WTC11 (cell line): ENCODE data around the gene PNMT. TPM values are rescaled to one million over a fixed set of nuclear protein-coding genes. Genes with fewer than 3 reads are reported as not detected.

Experiments used
- ATAC-seq: fragments of 200-7000 bp; cut with Tn5 transposase; 2 replicates; pipeline ENCODE4 v1.10.0; 2021; ENCODE audit warnings: mild to moderate bottlenecking, moderate library complexity
- CTCF ChIA-PET: fragments of 300-600 bp; sonication (Branson Sonifier 250); formaldehyde crosslinking; loops from one replicate; lab custom pipeline; 2021; ENCODE audit warnings: antibody characterized with exemption; lab: Charles Lee
- POLR2A ChIA-PET: fragments of 350-600 bp; sonication (Branson Sonifier 250); formaldehyde crosslinking; loops from one replicate; lab custom pipeline; 2021; ENCODE audit warnings: antibody characterized with exemption; lab: Charles Lee
- DNase-seq: peaks from one replicate; pipeline ENCODE4 v3.0.0; 2021; ENCODE audit warnings: low spot score
- H3K27ac Mint-ChIP-seq: 2 replicates; pipeline ENCODE4 v1.8.0; 2021; ENCODE audit warnings: mixed read lengths
- H3K27me3 Mint-ChIP-seq: 2 replicates; pipeline ENCODE4 v1.8.0; 2021; ENCODE audit warnings: low read depth, mild to moderate bottlenecking, moderate library complexity, mixed read lengths
- H3K36me3 Mint-ChIP-seq: 2 replicates; pipeline ENCODE4 v1.8.0; 2021; ENCODE audit warnings: mixed read lengths
- H3K4me1 Mint-ChIP-seq: 2 replicates; pipeline ENCODE4 v1.8.0; 2022; ENCODE audit warnings: mixed read lengths
- H3K4me3 Mint-ChIP-seq: 2 replicates; pipeline ENCODE4 v1.8.0; 2021; ENCODE audit warnings: mild to moderate bottlenecking, moderate library complexity, mixed read lengths
- H3K9me3 Mint-ChIP-seq: 2 replicates; pipeline ENCODE4 v1.8.0; 2021; ENCODE audit warnings: mixed read lengths
- ATF1 ChIP-seq: sonication (generic); formaldehyde crosslinking; IDR thresholded peaks from 2 replicates; pipeline ENCODE4 v1.8.1; 2023; ENCODE audit warnings: mild to moderate bottlenecking, moderate library complexity, missing genetic modification reagents
- ATF2 ChIP-seq: sonication (generic); formaldehyde crosslinking; IDR thresholded peaks from 2 replicates; pipeline ENCODE4 v1.8.1; 2022; ENCODE audit warnings: low read depth, missing genetic modification reagents, borderline replicate concordance
- CBFB ChIP-seq: sonication (generic); formaldehyde crosslinking; IDR thresholded peaks from 2 replicates; pipeline ENCODE4 v1.8.1; 2022; ENCODE audit warnings: mild to moderate bottlenecking, low read depth, missing genetic modification reagents
- ERG ChIP-seq: fragments of 250-450 bp; sonication (Bioruptor Pico); IDR thresholded peaks from 2 replicates; pipeline ENCODE4 v1.8.0; 2021; ENCODE audit warnings: mild to moderate bottlenecking
- HMGA2 ChIP-seq: fragments of 250-450 bp; sonication (Bioruptor Pico); IDR thresholded peaks from 2 replicates; pipeline ENCODE4 v1.4.0; 2021; ENCODE audit warnings: mild to moderate bottlenecking, moderate library complexity
- JUN ChIP-seq: sonication (generic); formaldehyde crosslinking; IDR thresholded peaks from 2 replicates; pipeline ENCODE4 v1.8.0; 2023; ENCODE audit warnings: mild to moderate bottlenecking, missing genetic modification reagents
- MAX ChIP-seq: sonication (generic); formaldehyde crosslinking; IDR thresholded peaks from 2 replicates; pipeline ENCODE4 v1.8.0; 2022; ENCODE audit warnings: mild to moderate bottlenecking, missing genetic modification reagents
- PRRX2 ChIP-seq: fragments of 250-450 bp; sonication (Bioruptor Pico); IDR thresholded peaks from 2 replicates; pipeline ENCODE4 v1.8.0; 2021; ENCODE audit warnings: mild to moderate bottlenecking
- SOX15 ChIP-seq: fragments of 250-450 bp; sonication (Bioruptor Pico); IDR thresholded peaks from 2 replicates; pipeline ENCODE4 v1.9.0; 2021; ENCODE audit warnings: mild to moderate bottlenecking
- ZBTB21 ChIP-seq: sonication (generic); formaldehyde crosslinking; IDR thresholded peaks from 2 replicates; pipeline ENCODE4 v1.8.1; 2023; ENCODE audit warnings: mild to moderate bottlenecking, missing genetic modification reagents, borderline replicate concordance
- ZNF121 ChIP-seq: sonication (generic); formaldehyde crosslinking; IDR thresholded peaks from 2 replicates; pipeline ENCODE4 v1.8.0; 2023; ENCODE audit warnings: missing genetic modification reagents
- ZNF138 ChIP-seq: sonication (generic); formaldehyde crosslinking; conservative IDR thresholded peaks from 2 replicates; pipeline ENCODE4 v1.8.1; 2022; ENCODE audit warnings: mild to moderate bottlenecking, moderate library complexity, missing genetic modification reagents
- ZNF232 ChIP-seq: sonication (generic); formaldehyde crosslinking; IDR thresholded peaks from 2 replicates; pipeline ENCODE4 v1.8.0; 2022; ENCODE audit warnings: mild to moderate bottlenecking, missing genetic modification reagents
- total RNA-seq: library from RNA; stranded (reverse); gene quantifications from 3 replicates; pipeline ENCODE4 v1.2.3, GENCODE V29; 2021
- TF ChIP-seq, protein P1 (sequence below): sonication (generic); formaldehyde crosslinking; IDR thresholded peaks from 2 replicates; pipeline ENCODE4 v1.8.0; 2023; ENCODE audit warnings: mild to moderate bottlenecking, missing genetic modification reagents
- TF ChIP-seq, protein P2 (sequence below): sonication (generic); formaldehyde crosslinking; IDR thresholded peaks from 2 replicates; pipeline ENCODE4 v1.8.0; 2022; ENCODE audit warnings: mild to moderate bottlenecking, missing genetic modification reagents
- TF ChIP-seq, protein P3 (sequence below): fragments of 250-450 bp; sonication (Bioruptor Pico); IDR thresholded peaks from 2 replicates; pipeline ENCODE4 v1.9.0; 2021; ENCODE audit warnings: mild to moderate bottlenecking

PNMT gene
- total RNA-seq, 1 experiment from 2014 or later: 3.1 TPM

- TF ChIP-seq, protein P1, sequence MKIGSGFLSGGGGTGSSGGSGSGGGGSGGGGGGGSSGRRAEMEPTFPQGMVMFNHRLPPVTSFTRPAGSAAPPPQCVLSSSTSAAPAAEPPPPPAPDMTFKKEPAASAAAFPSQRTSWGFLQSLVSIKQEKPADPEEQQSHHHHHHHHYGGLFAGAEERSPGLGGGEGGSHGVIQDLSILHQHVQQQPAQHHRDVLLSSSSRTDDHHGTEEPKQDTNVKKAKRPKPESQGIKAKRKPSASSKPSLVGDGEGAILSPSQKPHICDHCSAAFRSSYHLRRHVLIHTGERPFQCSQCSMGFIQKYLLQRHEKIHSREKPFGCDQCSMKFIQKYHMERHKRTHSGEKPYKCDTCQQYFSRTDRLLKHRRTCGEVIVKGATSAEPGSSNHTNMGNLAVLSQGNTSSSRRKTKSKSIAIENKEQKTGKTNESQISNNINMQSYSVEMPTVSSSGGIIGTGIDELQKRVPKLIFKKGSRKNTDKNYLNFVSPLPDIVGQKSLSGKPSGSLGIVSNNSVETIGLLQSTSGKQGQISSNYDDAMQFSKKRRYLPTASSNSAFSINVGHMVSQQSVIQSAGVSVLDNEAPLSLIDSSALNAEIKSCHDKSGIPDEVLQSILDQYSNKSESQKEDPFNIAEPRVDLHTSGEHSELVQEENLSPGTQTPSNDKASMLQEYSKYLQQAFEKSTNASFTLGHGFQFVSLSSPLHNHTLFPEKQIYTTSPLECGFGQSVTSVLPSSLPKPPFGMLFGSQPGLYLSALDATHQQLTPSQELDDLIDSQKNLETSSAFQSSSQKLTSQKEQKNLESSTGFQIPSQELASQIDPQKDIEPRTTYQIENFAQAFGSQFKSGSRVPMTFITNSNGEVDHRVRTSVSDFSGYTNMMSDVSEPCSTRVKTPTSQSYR: no peak
- TF ChIP-seq ATF2 (CRISPR knock-in tag) (no peak), ZNF138 (CRISPR knock-in tag) (no peak), HMGA2 (CRISPR knock-in tag) (no peak), ZBTB21 (CRISPR knock-in tag) (no peak), ATF1 (no peak)
- TF ChIP-seq, protein P2, sequence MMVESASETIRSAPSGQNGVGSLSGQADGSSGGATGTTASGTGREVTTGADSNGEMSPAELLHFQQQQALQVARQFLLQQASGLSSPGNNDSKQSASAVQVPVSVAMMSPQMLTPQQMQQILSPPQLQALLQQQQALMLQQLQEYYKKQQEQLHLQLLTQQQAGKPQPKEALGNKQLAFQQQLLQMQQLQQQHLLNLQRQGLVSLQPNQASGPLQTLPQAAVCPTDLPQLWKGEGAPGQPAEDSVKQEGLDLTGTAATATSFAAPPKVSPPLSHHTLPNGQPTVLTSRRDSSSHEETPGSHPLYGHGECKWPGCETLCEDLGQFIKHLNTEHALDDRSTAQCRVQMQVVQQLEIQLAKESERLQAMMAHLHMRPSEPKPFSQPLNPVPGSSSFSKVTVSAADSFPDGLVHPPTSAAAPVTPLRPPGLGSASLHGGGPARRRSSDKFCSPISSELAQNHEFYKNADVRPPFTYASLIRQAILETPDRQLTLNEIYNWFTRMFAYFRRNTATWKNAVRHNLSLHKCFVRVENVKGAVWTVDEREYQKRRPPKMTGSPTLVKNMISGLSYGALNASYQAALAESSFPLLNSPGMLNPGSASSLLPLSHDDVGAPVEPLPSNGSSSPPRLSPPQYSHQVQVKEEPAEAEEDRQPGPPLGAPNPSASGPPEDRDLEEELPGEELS (CRISPR knock-in tag): no peak
Observed at GRCh38 chr17:39717660-39718059, 49.4 kb downstream of the PNMT start (continued).

DNA sequence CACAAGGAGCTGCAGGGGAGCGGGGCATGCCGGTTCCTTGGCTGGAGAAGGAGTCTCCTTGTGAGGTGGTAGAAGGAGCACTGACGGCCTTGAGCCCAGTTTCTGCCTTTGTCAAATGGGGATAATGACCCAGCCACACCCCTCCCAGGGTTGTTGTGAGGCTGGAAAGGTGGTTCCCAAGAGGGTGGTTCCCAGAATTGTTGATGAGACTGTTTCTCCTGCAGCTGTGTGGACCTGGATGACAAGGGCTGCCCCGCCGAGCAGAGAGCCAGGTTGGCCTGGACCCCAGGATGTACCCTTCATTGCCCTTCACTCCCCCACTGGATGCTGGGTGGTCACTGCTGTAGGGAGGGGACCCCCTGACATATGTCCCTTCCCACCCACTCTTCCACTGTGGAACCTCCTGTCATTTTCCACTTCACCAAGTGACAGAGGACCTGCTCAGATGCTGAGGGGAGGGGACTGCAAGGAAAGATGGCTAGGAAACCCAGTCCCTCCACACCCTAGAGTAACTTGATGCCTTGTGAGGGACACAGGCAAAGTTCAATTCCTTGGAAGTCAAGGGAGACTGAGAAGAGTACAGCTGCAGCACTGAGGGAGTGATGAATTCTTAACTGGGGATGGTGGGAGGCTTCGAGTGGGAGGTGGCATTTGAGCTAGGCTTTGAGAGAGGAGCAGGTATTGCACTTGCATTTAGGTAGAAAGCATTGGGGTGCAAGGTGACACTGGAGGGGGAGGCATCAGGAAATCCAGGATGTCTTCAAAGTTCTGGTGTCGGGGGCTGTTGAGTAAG lies 51.5 kb downstream of the PNMT start:
- Mint-ChIP-seq H3K27me3 (no peaks in the 10 kb centered on the region), H3K4me1 (peaks cover 8% of the 10 kb centered on the region), H3K9me3 (no peaks in the 10 kb centered on the region), H3K27ac (peak overlapping the region; percentile 15; the same call in 1 of the 2 replicates), H3K36me3 (peaks cover 49% of the 10 kb centered on the region), H3K4me3 (no peak overlapping the region)
- ATAC-seq (no peak), DNase-seq (no peak)
- CTCF ChIA-PET: interaction anchor here (0.6 to 1.7 kb wide), 6 partner anchors 9 to 66 kb away, joined by 3 to 15 read pairs (median 4); no protein-coding TSS in a partner anchor
- TF ChIP-seq CBFB (CRISPR knock-in tag) (no peak), SOX15 (CRISPR knock-in tag) (no peak), ZNF121 (CRISPR knock-in tag) (no peak), MAX (CRISPR knock-in tag) (no peak), ZNF232 (no peak), ERG (CRISPR knock-in tag) (no peak), PRRX2 (CRISPR knock-in tag) (no peak), JUN (CRISPR knock-in tag) (no peak)
- TF ChIP-seq, protein P1: no peak
- TF ChIP-seq, protein P3, sequence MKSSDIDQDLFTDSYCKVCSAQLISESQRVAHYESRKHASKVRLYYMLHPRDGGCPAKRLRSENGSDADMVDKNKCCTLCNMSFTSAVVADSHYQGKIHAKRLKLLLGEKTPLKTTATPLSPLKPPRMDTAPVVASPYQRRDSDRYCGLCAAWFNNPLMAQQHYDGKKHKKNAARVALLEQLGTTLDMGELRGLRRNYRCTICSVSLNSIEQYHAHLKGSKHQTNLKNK (CRISPR knock-in tag): no peak
- POLR2A ChIA-PET: interaction anchor here (0.6 kb wide), 1 partner anchor 10 kb away, joined by 4 read pairs; no protein-coding TSS in a partner anchor
